ENCODE measurements around the gene PM20D1. TPM values are rescaled to one million over a fixed set of nuclear protein-coding genes. Genes with fewer than 3 reads are reported as not detected.

PM20D1 gene
- total RNA-seq, 4 donors from 2014 or later = not detected

GRCh38 chr1:205822397-205822796 is 27.5 kb downstream of the PM20D1 start:
- 78 to 100% methylated on average over 2 of the region's 2 CpGs for WGBS, 2 donors (ENCODE audit: low coverage in 1 of 2)
- Histone ChIP-seq H3K27ac (no peak overlapping the region), H3K27me3 (no peaks in the 10 kb centered on the region), H3K9me3 (no peaks in the 10 kb centered on the region), H3K4me1 (no peaks in the 10 kb centered on the region), H3K36me3 (no peaks in the 10 kb centered on the region), H3K4me3 (no peak overlapping the region)
- DNase-seq = no peak
- intact Hi-C loops (cut with DNase I; ENCODE audit: low total_unique reads) = no loop called here
- no peak for TF ChIP-seq POLR2AphosphoS5 (IDR thresholded peaks at IDR 0.05)
- no peak for TF ChIP-seq POLR2A (IDR thresholded peaks at IDR 0.05)
- TF ChIP-seq EP300 (IDR thresholded peaks at IDR 0.05; ENCODE audit: low read depth) = no peak
- TF ChIP-seq, protein P1, sequence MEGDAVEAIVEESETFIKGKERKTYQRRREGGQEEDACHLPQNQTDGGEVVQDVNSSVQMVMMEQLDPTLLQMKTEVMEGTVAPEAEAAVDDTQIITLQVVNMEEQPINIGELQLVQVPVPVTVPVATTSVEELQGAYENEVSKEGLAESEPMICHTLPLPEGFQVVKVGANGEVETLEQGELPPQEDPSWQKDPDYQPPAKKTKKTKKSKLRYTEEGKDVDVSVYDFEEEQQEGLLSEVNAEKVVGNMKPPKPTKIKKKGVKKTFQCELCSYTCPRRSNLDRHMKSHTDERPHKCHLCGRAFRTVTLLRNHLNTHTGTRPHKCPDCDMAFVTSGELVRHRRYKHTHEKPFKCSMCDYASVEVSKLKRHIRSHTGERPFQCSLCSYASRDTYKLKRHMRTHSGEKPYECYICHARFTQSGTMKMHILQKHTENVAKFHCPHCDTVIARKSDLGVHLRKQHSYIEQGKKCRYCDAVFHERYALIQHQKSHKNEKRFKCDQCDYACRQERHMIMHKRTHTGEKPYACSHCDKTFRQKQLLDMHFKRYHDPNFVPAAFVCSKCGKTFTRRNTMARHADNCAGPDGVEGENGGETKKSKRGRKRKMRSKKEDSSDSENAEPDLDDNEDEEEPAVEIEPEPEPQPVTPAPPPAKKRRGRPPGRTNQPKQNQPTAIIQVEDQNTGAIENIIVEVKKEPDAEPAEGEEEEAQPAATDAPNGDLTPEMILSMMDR (IDR thresholded peaks at IDR 0.05) = no peak
- in situ Hi-C loops (cut with MboI; ENCODE audit: low pct_ligation_motif_present in 1 of 4, low pct_unique_long_range_greater_than_20kb in 1 of 4, low sequenced_read_pairs in 3 of 4) = no loop called here

GRCh38 chr1:205817988-205818387 is 31.9 kb downstream of the PM20D1 start:
- 90% methylated on average over 3 of the region's 3 CpGs; no CpG with 5 or more reads in 1 of the 2 donors for WGBS, 2 donors (ENCODE audit: low coverage in 1 of 2)
- TF ChIP-seq, protein P1 (IDR thresholded peaks at IDR 0.05) = no peak
- no peak for TF ChIP-seq EP300 (IDR thresholded peaks at IDR 0.05; ENCODE audit: low read depth)
- Histone ChIP-seq H3K4me3 (no peak overlapping the region), H3K4me1 (peaks cover 0 to 7% (median 6%) of the 10 kb centered on the region in 4 donors), H3K27me3 (no peaks in the 10 kb centered on the region), H3K27ac (no peak overlapping the region), H3K36me3 (no peaks in the 10 kb centered on the region), H3K9me3 (no peaks in the 10 kb centered on the region)
- in situ Hi-C loops (cut with MboI; ENCODE audit: low pct_ligation_motif_present in 1 of 4, low pct_unique_long_range_greater_than_20kb in 1 of 4, low sequenced_read_pairs in 3 of 4) = no loop called here
- intact Hi-C loops (cut with DNase I; ENCODE audit: low total_unique reads) = no loop called here
- no peak for DNase-seq

- TF ChIP-seq, protein P1 (IDR thresholded peaks at IDR 0.05) = no peak
- TF ChIP-seq EP300 (IDR thresholded peaks at IDR 0.05; ENCODE audit: low read depth) (no peak), POLR2A (IDR thresholded peaks at IDR 0.05) (no peak), POLR2AphosphoS5 (IDR thresholded peaks at IDR 0.05) (no peak)
- H3K9me3 ChIP-seq = no peaks in the 10 kb centered on the region
- H3K4me1 ChIP-seq = peaks cover 0 to 7% (median 6%) of the 10 kb centered on the region in 4 donors
- no peak overlapping the region for H3K27ac ChIP-seq
- no peaks in the 10 kb centered on the region for H3K36me3 ChIP-seq
- H3K4me3 ChIP-seq = no peak overlapping the region
- no peak for DNase-seq
- 87% methylated on average over 3 of the region's 3 CpGs; no CpG with 5 or more reads in 1 of the 2 donors for WGBS, 2 donors (ENCODE audit: low coverage in 1 of 2)
- H3K27me3 ChIP-seq = no peaks in the 10 kb centered on the region
- in situ Hi-C loops (cut with MboI; ENCODE audit: low pct_ligation_motif_present in 1 of 4, low pct_unique_long_range_greater_than_20kb in 1 of 4, low sequenced_read_pairs in 3 of 4) = no loop called here
- intact Hi-C loops (cut with DNase I; ENCODE audit: low total_unique reads) = no loop called here
These were observed 32.6 kb downstream of the PM20D1 start for GRCh38 chr1:205817364-205817763.

DNA sequence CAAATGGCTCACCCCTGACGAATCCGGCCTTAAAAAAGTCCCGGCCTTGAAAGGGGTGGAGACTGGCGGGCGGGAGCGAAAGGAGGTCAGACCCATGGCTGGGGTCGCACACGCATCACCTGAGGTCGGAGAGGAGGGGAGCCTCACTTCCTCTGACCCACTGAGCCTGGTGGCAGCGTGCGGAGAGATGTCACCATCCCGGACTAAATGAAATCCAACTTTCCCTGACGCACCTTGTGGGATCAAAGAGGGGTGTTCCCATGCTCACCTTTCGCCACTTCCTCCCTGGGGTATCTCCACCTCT is 36.2 kb downstream of the PM20D1 start:
- peak overlapping the region; percentile 67 to 96 (median 89) for H3K4me3 ChIP-seq
- intact Hi-C loops (cut with DNase I; ENCODE audit: low total_unique reads) = no loop called here

More for the DNA sequence above, 36.2 kb downstream of the PM20D1 start:
- no peak for DNase-seq
- no peaks in the 10 kb centered on the region for H3K27me3 ChIP-seq
- no peaks in the 10 kb centered on the region for H3K36me3 ChIP-seq
- H3K4me1 ChIP-seq = peaks cover 16 to 35% (median 20%) of the 10 kb centered on the region in 4 donors
- no peaks in the 10 kb centered on the region for H3K9me3 ChIP-seq
- in situ Hi-C loops (cut with MboI; ENCODE audit: low pct_ligation_motif_present in 1 of 4, low pct_unique_long_range_greater_than_20kb in 1 of 4, low sequenced_read_pairs in 3 of 4) = no loop called here
- TF ChIP-seq, protein P1 (IDR thresholded peaks at IDR 0.05) = no peak
- TF ChIP-seq EP300 (IDR thresholded peaks at IDR 0.05; ENCODE audit: low read depth) (no peak), POLR2AphosphoS5 (IDR thresholded peaks at IDR 0.05) (no peak), POLR2A (IDR thresholded peaks at IDR 0.05) (no peak)
- H3K27ac ChIP-seq = peak overlapping the region; percentile 82 to 92 (median 86)
- 4% methylated on average over 14 of the region's 14 CpGs; no CpG with 5 or more reads in 1 of the 2 donors for WGBS, 2 donors (ENCODE audit: low coverage in 1 of 2)
